DND-41 (cell line): ENCODE measurements around the gene ASB8.

ENCODE experiments used
- EZH2 ChIP-seq: IDR thresholded peaks from 3 replicates; pipeline ENCODE4 v1.6.1; 2012; ENCODE audit warnings: borderline replicate concordance, low read depth, mild to moderate bottlenecking, moderate library complexity, low read length, inconsistent platforms; ENCODE audit not compliant: severe bottlenecking
- TF ChIP-seq, protein P1 (sequence below): IDR thresholded peaks from 2 replicates; pipeline ENCODE4 v1.5.1; 2012; ENCODE audit warnings: borderline replicate concordance, low read length, moderate library complexity, mild to moderate bottlenecking; ENCODE audit not compliant: poor library complexity, severe bottlenecking; ENCODE audit errors: extremely low read depth

- TF ChIP-seq, protein P1, sequence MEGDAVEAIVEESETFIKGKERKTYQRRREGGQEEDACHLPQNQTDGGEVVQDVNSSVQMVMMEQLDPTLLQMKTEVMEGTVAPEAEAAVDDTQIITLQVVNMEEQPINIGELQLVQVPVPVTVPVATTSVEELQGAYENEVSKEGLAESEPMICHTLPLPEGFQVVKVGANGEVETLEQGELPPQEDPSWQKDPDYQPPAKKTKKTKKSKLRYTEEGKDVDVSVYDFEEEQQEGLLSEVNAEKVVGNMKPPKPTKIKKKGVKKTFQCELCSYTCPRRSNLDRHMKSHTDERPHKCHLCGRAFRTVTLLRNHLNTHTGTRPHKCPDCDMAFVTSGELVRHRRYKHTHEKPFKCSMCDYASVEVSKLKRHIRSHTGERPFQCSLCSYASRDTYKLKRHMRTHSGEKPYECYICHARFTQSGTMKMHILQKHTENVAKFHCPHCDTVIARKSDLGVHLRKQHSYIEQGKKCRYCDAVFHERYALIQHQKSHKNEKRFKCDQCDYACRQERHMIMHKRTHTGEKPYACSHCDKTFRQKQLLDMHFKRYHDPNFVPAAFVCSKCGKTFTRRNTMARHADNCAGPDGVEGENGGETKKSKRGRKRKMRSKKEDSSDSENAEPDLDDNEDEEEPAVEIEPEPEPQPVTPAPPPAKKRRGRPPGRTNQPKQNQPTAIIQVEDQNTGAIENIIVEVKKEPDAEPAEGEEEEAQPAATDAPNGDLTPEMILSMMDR = no peak
- no peak for TF ChIP-seq EZH2
Observed at GRCh38 chr12:48182631-48183030, 25.3 kb upstream of the ASB8 start.
